Gastroesophageal sphincter (tissue), 3 donors: ENCODE results near the gene RGCC.

Experiments
- POLR2A ChIP-seq, 2 donors: fragments of 450-650 bp; IDR thresholded peaks; one replicate each; pipeline ENCODE4 v1.6.1; 2017; ENCODE audit warnings: antibody characterized with exemption in 2 of 2, mild to moderate bottlenecking in 2 of 2, moderate library complexity in 1 of 2
- POLR2AphosphoS5 ChIP-seq: sonication (generic); formaldehyde crosslinking; IDR thresholded peaks from one replicate; pipeline ENCODE4 v1.6.1; 2017; ENCODE audit warnings: antibody characterized with exemption
- TF ChIP-seq, protein P1 (sequence below), 4 experiments: fragments of 200-600 bp in 2 of 4; fragments of 450-650 bp in 2 of 4; sonication (generic) in 1 of 4; IDR thresholded peaks; one replicate each; pipeline ENCODE4 v1.5.1; 2017 to 2019; ENCODE audit warnings: antibody characterized with exemption in 4 of 4, mild to moderate bottlenecking in 2 of 4, moderate library complexity in 2 of 4

DNA sequence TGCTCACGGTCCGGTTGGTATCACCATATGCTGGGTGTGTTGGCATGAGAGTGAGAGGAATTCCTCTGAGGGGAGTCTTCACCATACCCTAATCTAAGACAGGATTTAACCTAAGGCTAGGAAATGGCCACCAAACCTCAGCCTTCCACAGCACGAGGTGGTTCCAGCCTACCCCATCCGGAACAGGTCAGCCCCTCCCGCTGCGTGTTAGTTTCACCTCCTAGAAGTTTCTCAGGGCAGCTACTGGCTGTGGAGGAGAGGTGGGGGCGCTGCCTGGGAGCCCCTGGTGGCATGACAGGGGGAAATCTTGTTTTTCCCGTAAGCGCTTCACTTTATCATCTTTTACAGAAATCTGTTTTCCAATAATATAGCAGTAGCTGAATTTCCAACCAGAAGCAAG is 55.1 kb downstream of the RGCC start:
- TF ChIP-seq, protein P1, sequence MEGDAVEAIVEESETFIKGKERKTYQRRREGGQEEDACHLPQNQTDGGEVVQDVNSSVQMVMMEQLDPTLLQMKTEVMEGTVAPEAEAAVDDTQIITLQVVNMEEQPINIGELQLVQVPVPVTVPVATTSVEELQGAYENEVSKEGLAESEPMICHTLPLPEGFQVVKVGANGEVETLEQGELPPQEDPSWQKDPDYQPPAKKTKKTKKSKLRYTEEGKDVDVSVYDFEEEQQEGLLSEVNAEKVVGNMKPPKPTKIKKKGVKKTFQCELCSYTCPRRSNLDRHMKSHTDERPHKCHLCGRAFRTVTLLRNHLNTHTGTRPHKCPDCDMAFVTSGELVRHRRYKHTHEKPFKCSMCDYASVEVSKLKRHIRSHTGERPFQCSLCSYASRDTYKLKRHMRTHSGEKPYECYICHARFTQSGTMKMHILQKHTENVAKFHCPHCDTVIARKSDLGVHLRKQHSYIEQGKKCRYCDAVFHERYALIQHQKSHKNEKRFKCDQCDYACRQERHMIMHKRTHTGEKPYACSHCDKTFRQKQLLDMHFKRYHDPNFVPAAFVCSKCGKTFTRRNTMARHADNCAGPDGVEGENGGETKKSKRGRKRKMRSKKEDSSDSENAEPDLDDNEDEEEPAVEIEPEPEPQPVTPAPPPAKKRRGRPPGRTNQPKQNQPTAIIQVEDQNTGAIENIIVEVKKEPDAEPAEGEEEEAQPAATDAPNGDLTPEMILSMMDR (IDR thresholded peaks at IDR 0.05), result no peak
- TF ChIP-seq POLR2A (IDR thresholded peaks at IDR 0.05), result no peak
- TF ChIP-seq POLR2AphosphoS5, result no peak
